GM18502 (cell line): ENCODE data around the gene WDR6.
A peak's percentile ranks its signal among the peaks of the same experiment; 100 is the strongest.

Source experiments
- ATAC-seq: cut with Tn5 transposase; IDR thresholded peaks from one replicate; pipeline ENCODE4 v1.9.1; 2021; ENCODE audit warnings: mild to moderate bottlenecking; ENCODE audit not compliant: unreplicated experiment, poor library complexity

The WDR6 gene

GRCh38 chr3:49007068-49007770 is at the start of gene WDR6:
Gene WDR6 (plus strand): TSS chr3:49007391. CDS start chr3:49007432, 41 bp downstream.
- peak; percentile 82 for ATAC-seq

- no peak for ATAC-seq
Observed at GRCh38 chr3:48960841-48961413, 46.3 kb upstream of the WDR6 start.

- ATAC-seq = no peak
Observed at GRCh38 chr3:48962340-48962739, 44.9 kb upstream of the WDR6 start.

GRCh38 chr3:48962939-48963338 is 44.3 kb upstream of the WDR6 start:
- ATAC-seq = no peak

- ATAC-seq = no peak
Observed at GRCh38 chr3:48963591-48963990, 43.6 kb upstream of the WDR6 start.

GRCh38 chr3:48966367-48966766 is 40.8 kb upstream of the WDR6 start:
- ATAC-seq = no peak

- no peak for ATAC-seq
Observed at GRCh38 chr3:48966876-48967361, 40.3 kb upstream of the WDR6 start.

- ATAC-seq = no peak
Observed at GRCh38 chr3:48970586-48970985, 36.6 kb upstream of the WDR6 start.

GRCh38 chr3:48974076-48974864 is 32.9 kb upstream of the WDR6 start:
- ATAC-seq = no peak

GRCh38 chr3:48979451-48979850 is 27.7 kb upstream of the WDR6 start:
- ATAC-seq = no peak

GRCh38 chr3:48980295-48980694 is 26.9 kb upstream of the WDR6 start:
- ATAC-seq = no peak

GRCh38 chr3:48982016-48982415 is 25.2 kb upstream of the WDR6 start:
- ATAC-seq = no peak

- no peak for ATAC-seq
Observed at GRCh38 chr3:48982686-48983085, 24.5 kb upstream of the WDR6 start.

- ATAC-seq = no peak
Observed at GRCh38 chr3:48983096-48983495, 24.1 kb upstream of the WDR6 start.

- ATAC-seq = no peak
Observed at GRCh38 chr3:48984663-48985062, 22.5 kb upstream of the WDR6 start.

GRCh38 chr3:48985831-48986376 is 21.3 kb upstream of the WDR6 start:
- no peak for ATAC-seq

GRCh38 chr3:48989126-48989795 is 17.9 kb upstream of the WDR6 start:
- no peak for ATAC-seq

GRCh38 chr3:48989796-48990635 is 17.2 kb upstream of the WDR6 start, which contains the start of gene P4HTM:
Gene P4HTM (plus strand): TSS chr3:48990241. CDS start chr3:48990257, 16 bp downstream.
- ATAC-seq = peak; percentile 56
